H1 (cell line): ENCODE results near the gene KIF5C. TPM values are rescaled to one million over a fixed set of nuclear protein-coding genes. Genes with fewer than 3 reads are reported as not detected.

Source experiments
- CTCF ChIA-PET: fragments of 300-600 bp; sonication (Branson Sonifier 250); formaldehyde crosslinking; loops from one replicate; lab custom pipeline; 2021; ENCODE audit not compliant: partially characterized antibody; lab: Charles Lee
- POLR2A ChIA-PET: fragments of 300-600 bp; sonication (Branson Sonifier 250); formaldehyde crosslinking; loops from one replicate; lab custom pipeline; 2021; ENCODE audit warnings: inconsistent platforms; ENCODE audit not compliant: partially characterized antibody; lab: Charles Lee
- DNase-seq, 2 experiments: peaks; one replicate each; pipeline versions ENCODE4 v3.0.0 to v3.0.0-alpha.2; 2010 to 2022; ENCODE audit warnings: low spot score in 2 of 2, low read depth in 1 of 2, mixed read lengths in 1 of 2
- FAIRE-seq: peaks from 2 replicates; lab custom pipeline; 2011; peaks lifted over from hg19 to GRCh38; lab: Jason Lieb, UNC
- H2AFZ ChIP-seq: 2 replicates; pipeline ENCODE4 v1.8.1; 2012; ENCODE audit warnings: low read length, inconsistent platforms
- H2AK5ac ChIP-seq: 2 replicates; pipeline ENCODE4 v1.6.1; 2013; ENCODE audit warnings: low read depth, low read length
- H2BK120ac ChIP-seq: replicated peaks from 2 replicates; pipeline ENCODE3; 2013; ENCODE audit warnings: low read depth, low read length, inconsistent platforms
- H2BK12ac ChIP-seq: 2 replicates; pipeline ENCODE4 v1.6.1; 2013; ENCODE audit warnings: low read depth, low read length
- H2BK15ac ChIP-seq: 2 replicates; pipeline ENCODE4 v1.6.1; 2013; ENCODE audit warnings: low read length
- H2BK20ac ChIP-seq: 2 replicates; pipeline ENCODE4 v1.6.1; 2013; ENCODE audit warnings: low read length
- H2BK5ac ChIP-seq: 2 replicates; pipeline ENCODE4 v1.6.1; 2013; ENCODE audit warnings: low read depth, low read length
- H3K14ac ChIP-seq: 2 replicates; pipeline ENCODE4 v1.6.1; 2013; ENCODE audit warnings: inconsistent platforms; ENCODE audit not compliant: insufficient read length
- H3K18ac ChIP-seq: 2 replicates; pipeline ENCODE4 v1.6.1; 2013; ENCODE audit warnings: low read length; ENCODE audit errors: extremely low read depth
- H3K23ac ChIP-seq: 2 replicates; pipeline ENCODE4 v1.6.1; 2013; ENCODE audit warnings: inconsistent platforms; ENCODE audit not compliant: insufficient read length
- H3K23me2 ChIP-seq: 2 replicates; pipeline ENCODE4 v1.6.1; 2013; ENCODE audit warnings: low read depth, low read length
- H3K27ac ChIP-seq: 2 replicates; pipeline ENCODE4 v1.6.1; 2011; ENCODE audit warnings: low read depth, low read length, inconsistent platforms
- H3K27me3 ChIP-seq, 4 experiments: replicated peaks in 1 of 4; 1 replicate in 1 of 4; 2 replicates in 3 of 4; pipeline versions ENCODE4 v1.6.1 to v1.8.1; 2011 to 2013; ENCODE audit warnings: low read length in 3 of 4, mild to moderate bottlenecking in 3 of 4, inconsistent platforms in 2 of 4, mixed read lengths in 2 of 4, moderate library complexity in 1 of 4; ENCODE audit not compliant: control insufficient read depth in 3 of 4, insufficient read depth in 3 of 4; ENCODE audit errors: extremely low read depth in 1 of 4
- H3K36me3 ChIP-seq, 4 experiments: 2 replicates each; pipeline versions ENCODE4 v1.6.1 to v1.8.1; 2011 to 2013; ENCODE audit warnings: mild to moderate bottlenecking in 4 of 4, low read length in 3 of 4, moderate library complexity in 2 of 4, control low read depth in 1 of 4, inconsistent platforms in 1 of 4; ENCODE audit not compliant: insufficient read depth in 4 of 4, control insufficient read depth in 2 of 4
- H3K4ac ChIP-seq: replicated peaks from 2 replicates; pipeline ENCODE3; 2013; ENCODE audit warnings: low read length, low read depth, mixed read lengths, inconsistent platforms; ENCODE audit not compliant: insufficient read length
- H3K4me1 ChIP-seq, 4 experiments: replicated peaks in 1 of 4; 1 replicate in 1 of 4; 2 replicates in 3 of 4; pipeline versions ENCODE4 v1.6.1 to v1.8.1; 2011 to 2013; ENCODE audit warnings: low read length in 3 of 4, inconsistent platforms in 2 of 4, mixed read lengths in 1 of 4; ENCODE audit not compliant: insufficient read depth in 4 of 4, control insufficient read depth in 3 of 4
- H3K4me2 ChIP-seq, 2 experiments: 2 replicates each; pipeline versions ENCODE4 v1.6.1 to v1.8.1; 2011 to 2013; ENCODE audit warnings: low read depth in 2 of 2, low read length in 2 of 2, control low read depth in 1 of 2, inconsistent platforms in 1 of 2, mild to moderate bottlenecking in 1 of 2; ENCODE audit not compliant: insufficient read depth in 1 of 2
- H3K4me3 ChIP-seq, 4 experiments: fragments of 200-600, 300-600 bp in 1 of 4; sonication (generic), shearing (Covaris generic), sonication (Bioruptor Twin) in 1 of 4; 2 replicates each; pipeline versions ENCODE4 v1.5.1 to v1.8.1; 2011 to 2016; ENCODE audit warnings: low read length in 4 of 4, low read depth in 3 of 4, control low read depth in 2 of 4, inconsistent platforms in 2 of 4, mild to moderate bottlenecking in 2 of 4, mixed read lengths in 1 of 4, moderate library complexity in 1 of 4; ENCODE audit not compliant: insufficient read depth in 2 of 4; ENCODE audit errors: extremely low read depth in 1 of 4
- H3K56ac ChIP-seq: replicated peaks from 2 replicates; pipeline ENCODE3; 2013; ENCODE audit warnings: low read depth, mild to moderate bottlenecking, mixed read lengths, low read length, inconsistent platforms; ENCODE audit not compliant: insufficient read length
- H3K79me1 ChIP-seq: 2 replicates; pipeline ENCODE4 v1.6.1; 2013; ENCODE audit warnings: low read depth, low read length, control low read depth
- H3K79me2 ChIP-seq, 2 experiments: 2 replicates each; pipeline versions ENCODE4 v1.6.1 to v1.8.1; 2012 to 2013; ENCODE audit warnings: low read length in 2 of 2, mild to moderate bottlenecking in 2 of 2, inconsistent platforms in 1 of 2; ENCODE audit not compliant: insufficient read depth in 2 of 2, control insufficient read depth in 1 of 2
- H3K9ac ChIP-seq, 4 experiments: replicated peaks in 1 of 4; 1 replicate in 1 of 4; 2 replicates in 3 of 4; pipeline versions ENCODE4 v1.6.1 to v1.8.1; 2011 to 2013; ENCODE audit warnings: low read depth in 3 of 4, low read length in 3 of 4, control low read depth in 2 of 4, mild to moderate bottlenecking in 2 of 4, moderate library complexity in 2 of 4, inconsistent platforms in 1 of 4; ENCODE audit errors: extremely low read depth in 1 of 4
- H3K9me3 ChIP-seq, 2 experiments: 2 replicates each; pipeline versions ENCODE4 v1.6.1 to v1.8.1; 2012 to 2013; ENCODE audit warnings: mild to moderate bottlenecking in 2 of 2, moderate library complexity in 2 of 2, control low read depth in 1 of 2, inconsistent platforms in 1 of 2, low read depth in 1 of 2, low read length in 1 of 2, mixed read lengths in 1 of 2; ENCODE audit not compliant: insufficient read depth in 2 of 2
- H4K20me1 ChIP-seq, 2 experiments: replicated peaks in 1 of 2; 2 replicates each; pipeline versions ENCODE3 to v1.8.1; 2011 to 2013; ENCODE audit warnings: inconsistent platforms in 2 of 2, low read length in 2 of 2, mild to moderate bottlenecking in 1 of 2; ENCODE audit not compliant: insufficient read depth in 2 of 2, control insufficient read depth in 1 of 2
- H4K5ac ChIP-seq: 2 replicates; pipeline ENCODE4 v1.6.1; 2013; ENCODE audit warnings: low read length, low read depth, mixed read lengths, inconsistent platforms; ENCODE audit not compliant: insufficient read length
- H4K8ac ChIP-seq: 2 replicates; pipeline ENCODE4 v1.8.0; 2013; ENCODE audit warnings: mild to moderate bottlenecking, moderate library complexity, low read length, inconsistent platforms; ENCODE audit not compliant: insufficient read depth; ENCODE audit errors: extremely low read depth
- H4K91ac ChIP-seq: replicated peaks from 2 replicates; pipeline ENCODE3; 2013; ENCODE audit warnings: low read length, mixed read lengths, inconsistent platforms; ENCODE audit not compliant: insufficient read length
- CBX5 ChIP-seq: fragments of 300-800, 300-1000 bp; sonication (generic); IDR thresholded peaks from 2 replicates; pipeline ENCODE4 v1.7.1; 2016; ENCODE audit warnings: antibody characterized with exemption, low read length, low read depth
- CEBPB ChIP-seq: IDR thresholded peaks from 2 replicates; pipeline ENCODE4 v1.6.1; 2012; ENCODE audit warnings: low read depth, low read length
- CHD1 ChIP-seq: IDR thresholded peaks from 2 replicates; pipeline ENCODE4 v1.6.1; 2012; ENCODE audit warnings: low read depth, low read length, improper control_type of control experiment
- EGR1 ChIP-seq: IDR thresholded peaks from 2 replicates; pipeline ENCODE4 v1.6.1; 2011; ENCODE audit warnings: low read depth, low read length, borderline replicate concordance
- HDAC2 ChIP-seq, 2 experiments: fragments of 300-600 bp in 1 of 2; sonication (generic) in 1 of 2; IDR thresholded peaks; 2 replicates each; pipeline ENCODE4 v1.6.1; 2011 to 2012; ENCODE audit warnings: low read depth in 2 of 2, low read length in 2 of 2, mild to moderate bottlenecking in 2 of 2, moderate library complexity in 2 of 2, borderline replicate concordance in 1 of 2, inconsistent platforms in 1 of 2
- PHF8 ChIP-seq: fragments of 200-600 bp; sonication (generic); conservative IDR thresholded peaks from 2 replicates; pipeline ENCODE4 v1.7.1; 2012; ENCODE audit warnings: low read depth, mild to moderate bottlenecking, inconsistent platforms, low read length, moderate library complexity
- POU5F1 ChIP-seq: IDR thresholded peaks from 2 replicates; pipeline ENCODE4 v1.6.1; 2011; ENCODE audit warnings: low read depth, mild to moderate bottlenecking, low read length, moderate library complexity
- RNF2 ChIP-seq: fragments of 200-900, 300-1000 bp; sonication (generic); IDR thresholded peaks from 2 replicates; pipeline ENCODE4 v1.7.1; 2016; ENCODE audit warnings: borderline replicate concordance, low read depth, mild to moderate bottlenecking, antibody characterized with exemption, low read length; ENCODE audit not compliant: poor library complexity, severe bottlenecking; ENCODE audit errors: missing control alignments
- SIX5 ChIP-seq: IDR thresholded peaks from 2 replicates; pipeline ENCODE4 v1.6.1; 2011; ENCODE audit warnings: mild to moderate bottlenecking, low read depth, low read length
- ZNF274 ChIP-seq: IDR thresholded peaks from 2 replicates; pipeline ENCODE4 v1.7.0; 2012; ENCODE audit warnings: low read length, borderline replicate concordance; ENCODE audit errors: extremely low read depth
- WGBS, 2 experiments: shearing (Covaris generic) in 1 of 2; methylation state at CpG; one replicate each; pipeline versions ENCODE4 v1.1.6 to v1.1.7; 2013 to 2015; ENCODE audit warnings: low lambda C conversion rate in 2 of 2, mixed read lengths in 2 of 2, inconsistent platforms in 1 of 2, low coverage in 1 of 2, missing lambda C conversion rate in 1 of 2; ENCODE audit not compliant: insufficient replicate concordance in 2 of 2, insufficient coverage in 1 of 2, insufficient read length in 1 of 2; ENCODE audit errors: extremely low coverage in 1 of 2, missing lambda C conversion rate in 1 of 2; 5-methylcytosine and 5-hydroxymethylcytosine counted together
- polyA plus RNA-seq, 7 experiments: library from polyadenylated mRNA; depleted of rRNA in 3 of 7; stranded (reverse) in 5 of 7; unstranded in 2 of 7; fragments of >200 nt in 5 of 7; fragments of 200-250 nt in 2 of 7; gene quantifications; 1 replicate in 5 of 7; 2 replicates in 1 of 7; 4 replicates in 1 of 7; pipeline versions ENCODE4 v1.2.1 to v1.2.3, GENCODE V29; 2011 to 2013; ENCODE audit warnings: missing spikeins in 2 of 7, mixed read lengths in 2 of 7
- total RNA-seq: library from RNA; stranded (reverse); fragmentation: NEBNext Ultra II Directional; extraction: Animal tissue kit (Norgen Biotek cat#: 25700); gene quantifications from 2 replicates; pipeline ENCODE4 v1.2.1, GENCODE V29; 2021
- TF ChIP-seq, protein P1 (sequence below): IDR thresholded peaks from 2 replicates; pipeline ENCODE4 v1.6.1; 2011; ENCODE audit warnings: low read length, improper control_type of control experiment
- TF ChIP-seq, protein P2 (sequence below): IDR thresholded peaks from 2 replicates; pipeline ENCODE4 v1.6.1; 2011; ENCODE audit warnings: low read depth, mild to moderate bottlenecking, low read length; ENCODE audit not compliant: insufficient read depth

KIF5C gene
- total and polyA plus RNA-seq, 2 of the 8 experiments (the other 6 are each of a cell fraction or from before 2014, with no cell fraction given) = 16.3 to 66.4 TPM

DNA sequence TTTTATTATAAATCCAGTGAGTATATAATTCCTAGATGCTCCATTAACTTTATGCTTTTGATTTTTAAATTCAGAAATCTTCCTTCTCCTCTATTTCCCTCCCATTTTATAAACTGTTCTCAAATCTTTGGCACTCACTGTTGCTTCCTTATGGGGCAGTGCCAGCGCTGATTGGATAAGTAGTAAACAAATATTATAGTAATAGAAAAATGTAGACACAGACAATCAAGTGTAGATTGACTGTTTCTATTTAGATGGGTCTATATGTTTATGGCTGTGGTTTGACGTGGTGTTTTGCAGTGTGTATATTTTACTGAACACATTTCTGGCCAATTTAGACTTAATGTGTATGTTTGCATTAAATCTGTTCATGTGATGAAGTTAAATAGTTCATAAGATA, 200.1 kb downstream of the KIF5C start:
- no peak overlapping the region for H2BK12ac ChIP-seq
- CTCF ChIA-PET = interaction anchor here (0.8 kb wide), 2 partner anchors 34 to 85 kb away, joined by 3 read pairs; no protein-coding TSS in a partner anchor

More for the DNA sequence above, 200.1 kb downstream of the KIF5C start:
- FAIRE-seq (no peak), DNase-seq (no peak)
- Histone ChIP-seq H2AK5ac (no peak overlapping the region), H2BK120ac (no peak overlapping the region), H3K79me1 (no peaks in the 10 kb centered on the region), H2AFZ (no peak overlapping the region), H3K4ac (no peak overlapping the region), H4K5ac (no peak overlapping the region), H2BK20ac (no peak overlapping the region), H3K4me3 (no peak overlapping the region), H3K4me2 (no peak overlapping the region), H3K56ac (no peak overlapping the region), H3K18ac (no peak overlapping the region), H3K4me1 (peaks cover 5 to 19% (median 13%) of the 10 kb centered on the region in 4 experiments; a peak in 6 of 7 replicates), H4K20me1 (no peaks in the 10 kb centered on the region), H3K36me3 (no peaks in the 10 kb centered on the region), H3K23me2 (no peaks in the 10 kb centered on the region), H3K27me3 (no peaks in the 10 kb centered on the region; a peak in 1 of 7 replicates), H3K9ac (no peak overlapping the region), H4K91ac (no peak overlapping the region), H2BK15ac (no peak overlapping the region), H2BK5ac (no peak overlapping the region), H3K23ac (no peak overlapping the region), H3K14ac (no peak overlapping the region), H3K79me2 (no peaks in the 10 kb centered on the region), H4K8ac (no peak overlapping the region), H3K27ac (no peak overlapping the region), H3K9me3 (no peaks in the 10 kb centered on the region)
- 92% methylated on average over 2 of the region's 2 CpGs; no CpG with 5 or more reads in 1 of the 2 experiments for WGBS, 2 experiments
- POLR2A ChIA-PET = no interaction called here
- TF ChIP-seq CHD1 (no peak), ZNF274 (no peak), PHF8 (no peak), POU5F1 (no peak), EGR1 (no peak), SIX5 (no peak), RNF2 (no peak), CEBPB (no peak), CBX5 (no peak), HDAC2 (IDR thresholded peaks at IDR 0.05; ENCODE audit: borderline replicate concordance in 1 of 2, low read depth in 2 of 2, low read length in 2 of 2) (no peak)
- TF ChIP-seq, protein P1, sequence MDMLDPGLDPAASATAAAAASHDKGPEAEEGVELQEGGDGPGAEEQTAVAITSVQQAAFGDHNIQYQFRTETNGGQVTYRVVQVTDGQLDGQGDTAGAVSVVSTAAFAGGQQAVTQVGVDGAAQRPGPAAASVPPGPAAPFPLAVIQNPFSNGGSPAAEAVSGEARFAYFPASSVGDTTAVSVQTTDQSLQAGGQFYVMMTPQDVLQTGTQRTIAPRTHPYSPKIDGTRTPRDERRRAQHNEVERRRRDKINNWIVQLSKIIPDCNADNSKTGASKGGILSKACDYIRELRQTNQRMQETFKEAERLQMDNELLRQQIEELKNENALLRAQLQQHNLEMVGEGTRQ = no peak
- TF ChIP-seq, protein P2, sequence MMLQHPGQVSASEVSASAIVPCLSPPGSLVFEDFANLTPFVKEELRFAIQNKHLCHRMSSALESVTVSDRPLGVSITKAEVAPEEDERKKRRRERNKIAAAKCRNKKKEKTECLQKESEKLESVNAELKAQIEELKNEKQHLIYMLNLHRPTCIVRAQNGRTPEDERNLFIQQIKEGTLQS = no peak
